DMS 273 (cell line): ENCODE measurements around the gene OR2AT4.
"Not testable (repeated sequence)": the region's sequence is repeated elsewhere in the genome, so short reads cannot be mapped to it uniquely, and the experiment has no call there.

ENCODE experiments used
- DNase-seq: peaks from one replicate; lab custom pipeline; 2025; ENCODE audit not compliant: unreplicated experiment; lab: John Stamatoyannopoulos, UW

The OR2AT4 gene

GRCh38 chr11:75103380-75104026 lies 6.8 kb upstream of the OR2AT4 start:
- DNase-seq, result no peak

GRCh38 chr11:75101424-75102128 lies 4.9 kb upstream of the OR2AT4 start:
- no peak for DNase-seq

- DNase-seq, result no peak
Measured at GRCh38 chr11:75100314-75100713, 3.6 kb upstream of the OR2AT4 start.

DNA sequence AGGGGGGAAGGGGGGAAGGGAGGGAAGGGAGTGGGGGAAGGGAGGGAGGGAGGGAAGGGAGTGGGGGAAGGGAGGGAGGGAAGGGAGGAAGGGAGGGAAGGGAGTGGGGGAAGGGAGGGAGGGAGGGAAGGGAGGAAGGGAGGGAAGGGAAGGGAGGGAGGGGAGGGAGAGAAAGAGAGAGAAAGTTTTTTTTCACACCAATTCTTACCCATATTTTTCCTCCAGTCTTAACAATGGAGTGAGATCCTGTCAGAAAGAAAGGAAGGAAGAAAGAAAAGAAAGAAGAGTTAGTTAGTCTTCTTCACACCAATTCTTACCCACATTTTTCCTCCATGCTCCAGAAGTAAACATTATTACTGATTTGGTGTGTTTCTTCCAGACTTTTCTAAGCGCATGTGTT lies 3.0 kb upstream of the OR2AT4 start:
- no peak for DNase-seq

- DNase-seq, result not testable (repeated sequence)
Measured at GRCh38 chr11:75098835-75099439, 2.3 kb upstream of the OR2AT4 start.

DNA sequence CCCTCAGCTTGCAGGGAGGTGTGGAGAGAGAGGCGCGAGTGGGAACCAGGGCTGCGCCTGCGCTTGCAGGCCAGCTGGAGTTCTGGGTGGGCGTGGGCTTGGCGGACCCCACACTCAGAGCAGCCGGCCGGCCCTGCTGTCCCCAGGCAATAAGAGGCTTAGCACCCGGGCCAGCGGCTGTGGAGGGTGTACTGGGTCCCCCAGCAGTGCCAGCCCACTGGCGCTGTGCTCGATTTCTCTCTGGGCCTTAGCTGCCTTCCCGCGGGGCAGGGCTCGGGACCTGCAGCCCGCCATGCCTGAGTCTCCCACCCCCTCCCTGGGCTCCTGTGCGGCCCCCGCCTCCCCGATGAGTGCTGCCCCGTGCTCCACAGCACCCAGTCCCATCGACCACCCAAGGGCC lies 1.5 kb upstream of the OR2AT4 start:
- not testable (repeated sequence) for DNase-seq

GRCh38 chr11:75097173-75097557 lies 489 bp upstream of the OR2AT4 start:
- DNase-seq, result no peak

DNA sequence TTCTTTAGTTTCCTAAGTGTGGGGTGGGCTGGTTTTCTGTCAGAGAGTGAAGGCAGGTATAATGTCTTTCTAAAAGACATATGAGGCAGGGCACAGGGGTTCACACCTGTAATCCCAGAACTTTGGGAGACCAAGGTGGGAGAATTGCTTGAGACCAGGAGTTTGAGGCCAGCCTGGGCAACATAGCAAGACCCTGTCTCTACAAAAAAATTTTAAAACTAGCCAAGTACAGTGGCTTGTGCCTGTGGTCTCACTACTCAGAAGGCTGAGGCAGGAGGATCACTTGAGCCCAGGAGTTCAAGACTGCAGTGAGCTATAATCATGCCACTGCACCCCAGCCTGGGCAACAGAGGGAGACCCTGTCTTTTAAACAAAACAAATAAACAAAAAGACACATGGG lies 2.3 kb downstream of the OR2AT4 start:
- DNase-seq, result not testable (repeated sequence)

DNA sequence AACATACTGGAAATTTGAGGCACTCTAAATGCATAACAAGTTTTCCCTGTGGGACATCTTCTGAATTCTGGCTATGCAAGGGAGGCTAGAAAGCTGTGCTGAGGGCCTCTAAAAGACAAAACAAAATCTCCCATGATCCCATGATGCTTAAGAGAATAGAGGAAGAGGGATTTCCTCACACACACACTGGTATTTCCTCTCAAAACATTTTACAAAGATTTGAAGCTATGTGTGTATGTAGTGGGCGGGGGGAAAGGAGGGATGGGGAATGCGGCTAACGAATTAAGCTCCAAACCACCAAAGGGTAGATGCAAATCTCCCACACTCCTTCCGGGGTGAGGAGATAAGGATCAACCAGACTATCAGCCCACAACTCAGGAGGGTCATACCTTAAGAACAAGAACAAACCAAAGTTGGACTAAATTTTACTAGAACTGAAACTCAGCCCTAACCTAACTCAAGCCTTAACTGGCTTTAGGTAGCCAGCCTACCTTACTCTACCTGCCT lies 6.0 kb downstream of the OR2AT4 start:
- DNase-seq, result no peak

GRCh38 chr11:75087319-75088305 lies 9.1 kb downstream of the OR2AT4 start:
- DNase-seq, result no peak

DNA sequence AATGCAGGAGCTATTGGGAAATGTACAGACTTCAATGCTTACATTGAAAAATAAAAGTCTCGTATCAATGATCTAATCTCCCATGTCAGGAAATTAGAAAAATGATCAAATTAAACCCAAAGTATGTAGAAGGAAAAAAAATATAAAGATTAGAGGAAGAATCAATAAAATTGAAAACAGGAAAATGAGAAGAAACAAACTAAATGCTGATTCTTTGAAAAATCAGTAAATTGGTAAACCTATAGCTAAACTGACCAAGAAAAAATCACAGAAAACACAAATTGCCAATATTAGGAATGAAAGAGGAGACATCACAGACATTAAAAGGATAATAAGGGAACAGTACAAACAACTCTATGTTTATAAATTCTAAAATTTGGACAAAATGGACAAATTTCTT lies 11.8 kb downstream of the OR2AT4 start:
- no peak for DNase-seq

DNA sequence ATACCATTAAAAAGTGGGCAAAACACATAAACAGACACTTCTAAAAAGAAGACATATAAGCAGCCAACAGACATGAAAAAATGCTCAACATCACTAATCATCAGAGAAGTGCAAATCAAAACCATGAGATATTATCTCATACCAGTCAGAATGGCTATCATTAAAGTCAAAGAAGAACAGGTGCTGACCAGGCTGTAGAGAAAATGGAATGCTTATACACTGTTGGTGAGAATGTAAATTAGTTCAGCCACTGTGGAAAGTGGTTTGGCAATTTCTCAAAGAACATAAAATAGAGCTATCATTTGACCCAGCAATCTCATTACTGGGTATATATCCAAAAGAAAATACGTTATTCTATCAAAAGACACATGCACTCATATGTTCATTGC lies 13.5 kb downstream of the OR2AT4 start:
- DNase-seq, result no peak

GRCh38 chr11:75082601-75083216 lies 14.0 kb downstream of the OR2AT4 start:
- no peak for DNase-seq

DNA sequence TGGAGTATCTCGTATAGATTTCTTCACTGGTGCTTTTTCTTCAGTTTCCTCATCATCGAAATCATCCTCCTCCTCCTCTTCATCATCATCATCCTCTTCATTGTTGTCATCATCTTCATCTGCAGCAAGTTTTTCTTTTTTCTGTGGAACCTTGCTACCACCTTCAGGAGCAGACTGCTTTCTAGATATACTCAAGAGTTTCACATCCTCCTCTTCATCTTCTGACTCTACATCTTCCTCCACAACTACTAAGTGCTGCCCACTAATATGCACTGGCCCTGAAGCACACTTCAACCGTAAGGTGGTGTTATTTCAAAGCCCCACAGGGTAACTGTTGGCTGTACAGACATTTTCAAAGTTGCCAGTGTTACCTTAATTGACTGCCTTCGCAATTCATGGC lies 17.1 kb downstream of the OR2AT4 start:
- DNase-seq, result no peak

- DNase-seq, result no peak
Measured at GRCh38 chr11:75078233-75078632, 18.4 kb downstream of the OR2AT4 start.

DNA sequence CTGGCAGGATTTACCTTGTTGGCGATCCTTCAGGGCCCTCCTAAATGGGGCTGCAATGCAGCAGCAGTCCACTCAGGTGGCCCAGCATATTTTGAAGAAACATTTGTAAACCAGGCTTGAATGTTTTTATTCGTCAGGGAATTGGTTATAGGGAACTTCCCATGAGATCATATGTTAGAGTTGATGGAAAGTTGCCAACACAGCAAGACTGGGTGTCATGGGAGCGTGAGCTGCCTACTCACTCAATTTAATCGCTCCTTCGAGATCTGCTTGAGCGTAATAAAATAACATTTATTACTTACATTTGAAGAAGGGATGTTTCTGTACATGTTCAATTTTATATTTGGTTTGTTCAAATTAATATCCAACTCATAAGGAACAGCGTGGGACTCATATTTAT lies 19.4 kb downstream of the OR2AT4 start:
- no peak for DNase-seq

DNA sequence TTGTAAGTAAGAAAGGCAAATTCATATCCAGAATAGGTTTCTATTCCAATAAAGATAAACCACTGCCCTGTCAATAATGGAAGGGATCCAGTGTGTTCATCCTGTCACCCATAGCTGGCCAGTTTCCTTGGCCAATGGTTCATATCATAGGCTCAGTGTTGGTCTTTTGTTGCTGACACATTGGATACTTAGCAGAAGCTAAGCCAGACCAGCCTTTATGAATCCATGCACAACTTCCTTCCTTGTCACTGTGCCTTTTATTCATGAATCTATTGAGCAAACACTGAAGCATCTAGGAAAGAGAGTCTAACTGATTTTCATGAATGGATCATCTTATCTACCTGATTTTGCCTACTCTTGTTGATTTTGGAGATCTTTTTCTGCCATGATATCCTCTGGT lies 20.0 kb downstream of the OR2AT4 start:
- DNase-seq, result no peak

DNA sequence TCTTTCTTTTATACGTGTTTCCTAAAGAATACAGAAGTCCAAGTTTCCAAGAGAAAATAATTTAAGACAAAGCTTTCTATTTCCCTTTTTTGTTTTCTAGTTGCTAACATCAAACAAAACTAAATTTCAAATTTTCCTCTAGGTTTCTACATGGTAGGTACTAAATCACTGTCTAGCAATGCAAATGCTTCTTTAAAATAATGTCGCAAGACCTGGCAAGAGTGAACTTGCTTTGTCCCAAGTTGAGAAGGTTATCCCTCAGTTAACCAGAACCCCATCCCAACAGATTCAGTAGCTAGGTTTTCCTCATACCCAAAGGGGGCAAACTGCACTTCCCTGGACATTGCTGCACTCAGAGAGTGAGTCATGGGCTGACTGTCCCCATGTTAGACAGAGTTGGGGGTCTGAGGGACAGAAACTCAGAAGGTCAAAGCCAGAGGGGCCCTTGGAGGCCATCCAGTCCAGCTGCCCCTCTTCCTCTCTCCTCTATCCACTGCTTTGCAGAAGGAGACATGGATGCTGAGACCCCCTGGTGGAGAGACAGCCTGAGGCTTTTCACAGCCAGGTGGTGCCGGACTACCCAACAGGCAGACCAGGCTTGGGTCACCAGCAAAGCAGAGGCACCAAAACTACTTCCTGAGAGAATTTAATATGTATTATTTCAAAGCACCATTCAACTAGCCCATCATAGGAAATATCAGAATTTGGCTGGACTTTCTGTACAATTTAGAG lies 23.1 kb downstream of the OR2AT4 start:
- DNase-seq, result peak; percentile 7

GRCh38 chr11:75072582-75072981 lies 24.1 kb downstream of the OR2AT4 start:
- DNase-seq, result no peak

- no peak for DNase-seq
Measured at GRCh38 chr11:75069473-75069872, 27.2 kb downstream of the OR2AT4 start.
